Measurements from ENCODE around the gene DYRK1A. TPM values are rescaled to one million over a fixed set of nuclear protein-coding genes. Genes with fewer than 3 reads are reported as not detected.

DYRK1A gene
- polyA plus RNA-seq, 1 donor from 2014 or later: 4.3 TPM

DNA sequence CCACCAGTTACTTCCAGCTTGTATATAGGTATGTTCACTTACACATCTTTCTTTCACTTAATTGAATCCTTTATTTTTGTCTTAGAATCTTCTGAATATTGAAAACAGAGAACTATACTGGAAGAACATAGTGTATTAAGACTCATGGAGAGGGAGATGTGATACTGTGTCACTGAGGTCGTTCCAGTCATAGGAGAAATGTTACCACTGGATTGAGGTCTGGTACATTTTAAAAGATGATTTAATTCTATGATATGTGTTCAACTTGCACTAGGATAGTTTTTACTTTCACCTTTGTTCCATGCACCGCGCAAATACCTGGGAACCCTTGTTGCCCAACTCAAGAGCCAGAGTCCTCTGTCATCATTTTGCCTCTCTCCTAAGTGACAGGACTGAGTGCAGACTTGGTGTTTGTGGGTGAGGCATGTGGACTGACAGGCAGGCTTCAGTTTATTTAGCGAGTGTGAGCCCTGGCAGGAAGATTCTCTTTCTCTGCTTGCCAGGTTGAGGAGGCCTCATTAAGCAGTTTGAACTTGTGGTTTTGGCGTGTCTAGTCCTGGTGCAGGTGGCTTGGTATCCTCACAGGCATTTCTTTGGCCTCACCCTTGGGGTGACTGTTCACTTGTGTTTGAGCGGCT lies 63.7 kb downstream of the DYRK1A start:
- Mint-ChIP-seq H3K4me3 (no peak overlapping the region), H3K4me1 (peaks cover 33 to 52% (median 46%) of the 10 kb centered on the region in 3 donors), H3K27me3 (no peaks in the 10 kb centered on the region), H3K27ac (no peak overlapping the region), H3K36me3 (peaks cover 10% of the 10 kb centered on the region), H3K9me3 (no peaks in the 10 kb centered on the region)

DNA sequence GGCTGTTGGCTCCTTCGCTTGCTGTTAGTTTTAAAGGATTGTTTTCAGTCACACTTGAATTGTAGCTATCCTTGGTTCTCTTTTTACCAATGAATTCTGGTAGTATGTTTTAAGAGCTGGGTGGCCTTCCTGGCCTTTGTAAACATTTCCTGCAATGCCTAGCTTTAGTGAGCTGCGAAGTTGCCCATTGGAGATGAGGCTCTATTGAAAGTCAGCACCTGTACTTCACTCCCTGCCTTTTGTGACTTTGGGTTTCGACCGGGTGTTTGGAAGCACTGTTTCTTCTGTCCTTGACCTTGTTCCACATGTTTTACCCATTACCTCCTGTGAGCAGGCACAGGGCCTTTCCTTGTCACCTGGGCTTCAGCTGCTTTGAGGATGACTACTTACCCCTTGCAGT lies 64.7 kb downstream of the DYRK1A start:
- H3K27me3 Mint-ChIP-seq: no peaks in the 10 kb centered on the region
- peak overlapping the region in 2 of 3 donors; percentile 42 to 52 for H3K27ac Mint-ChIP-seq
- no peak overlapping the region for H3K4me3 Mint-ChIP-seq
- no peaks in the 10 kb centered on the region for H3K9me3 Mint-ChIP-seq
- peaks cover 27 to 45% (median 38%) of the 10 kb centered on the region in 3 donors for H3K4me1 Mint-ChIP-seq
- H3K36me3 Mint-ChIP-seq: peaks cover 8% of the 10 kb centered on the region

DNA sequence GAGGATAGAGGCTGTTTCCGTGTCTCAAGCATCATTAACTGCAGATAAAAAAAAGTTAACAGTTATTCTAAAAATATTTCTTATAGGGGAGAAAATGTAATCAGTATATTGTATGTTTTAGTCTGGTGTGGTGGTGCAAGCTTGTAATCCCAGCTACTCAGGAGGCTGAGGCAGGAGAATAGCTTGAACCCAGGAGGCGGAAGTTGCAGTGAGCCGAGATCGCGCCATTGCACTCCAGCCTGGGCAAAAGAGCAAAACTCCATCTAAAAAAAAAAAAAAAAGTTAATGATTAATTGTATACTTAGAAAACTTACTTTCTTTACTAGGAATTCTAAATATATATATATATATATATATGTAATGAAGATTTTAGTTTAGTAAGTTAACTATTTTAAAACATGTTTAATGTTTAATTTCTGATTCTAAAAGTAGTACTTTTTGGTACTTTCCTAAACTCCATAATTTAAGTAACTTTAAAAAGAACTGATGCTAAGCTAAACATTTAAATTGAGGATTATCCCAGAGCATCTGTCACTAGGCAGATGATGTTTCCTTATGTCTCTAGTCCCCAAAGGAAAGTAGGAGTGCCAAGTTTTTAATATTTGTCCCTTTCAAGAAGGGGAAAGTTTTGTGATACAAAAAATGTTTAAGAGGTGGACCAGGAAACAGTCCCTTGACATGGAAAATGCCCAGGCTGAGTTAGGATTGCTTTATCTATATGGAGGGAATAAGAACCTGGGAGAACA lies 66.3 kb downstream of the DYRK1A start:
- Mint-ChIP-seq H3K27ac (peak overlapping the region in 1 of 3 donors; percentile 23), H3K9me3 (no peaks in the 10 kb centered on the region), H3K36me3 (peaks cover 7% of the 10 kb centered on the region), H3K4me1 (peaks cover 25 to 43% (median 42%) of the 10 kb centered on the region in 3 donors), H3K4me3 (no peak overlapping the region), H3K27me3 (no peaks in the 10 kb centered on the region)

DNA sequence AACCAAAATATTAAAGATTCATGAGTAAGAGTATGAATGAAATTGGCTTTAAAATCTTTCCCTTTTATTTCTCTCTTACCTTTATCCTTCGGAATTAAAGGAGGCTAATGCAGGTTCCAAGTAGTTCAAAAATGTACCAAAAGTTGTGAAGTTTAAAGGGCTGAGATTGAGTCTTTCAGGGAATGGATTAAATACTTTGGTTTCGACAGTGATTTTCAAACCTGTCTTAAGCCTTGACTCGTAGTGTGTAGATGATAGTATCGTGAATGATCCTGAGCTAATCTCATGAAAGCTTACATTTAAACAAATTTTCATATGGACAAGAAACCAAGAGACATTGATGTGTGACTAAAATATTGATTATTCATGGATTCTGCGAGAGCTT lies 66.9 kb downstream of the DYRK1A start:
- Mint-ChIP-seq H3K4me1 (peaks cover 20 to 44% (median 40%) of the 10 kb centered on the region in 3 donors), H3K36me3 (peaks cover 5% of the 10 kb centered on the region), H3K4me3 (peak overlapping the region in 1 of 4 donors; percentile 71), H3K9me3 (no peaks in the 10 kb centered on the region), H3K27ac (peak overlapping the region in 1 of 3 donors; percentile 23), H3K27me3 (no peaks in the 10 kb centered on the region)

DNA sequence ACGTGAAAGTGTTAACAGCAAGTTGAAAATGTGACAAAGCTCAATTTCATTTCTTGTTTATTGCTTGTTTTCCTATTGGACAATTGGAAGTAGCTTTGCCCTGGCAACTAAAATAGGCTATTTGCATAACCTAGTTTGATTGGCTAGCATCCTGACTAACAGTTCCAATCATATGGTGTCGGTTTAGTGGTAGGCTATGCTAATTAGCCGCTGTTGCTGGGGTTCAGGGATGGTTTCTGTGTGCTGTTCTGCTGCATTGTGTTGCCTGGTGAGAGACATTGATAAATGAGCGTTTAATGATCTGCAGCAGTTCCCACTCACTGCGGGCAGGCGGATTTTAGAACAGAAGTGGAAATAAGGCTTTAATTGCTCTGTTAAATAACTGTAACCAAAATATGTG lies 68.5 kb downstream of the DYRK1A start:
- Mint-ChIP-seq H3K4me3 (no peak overlapping the region), H3K9me3 (no peaks in the 10 kb centered on the region), H3K4me1 (peaks cover 25 to 52% (median 42%) of the 10 kb centered on the region in 3 donors), H3K27ac (no peak overlapping the region), H3K27me3 (no peaks in the 10 kb centered on the region), H3K36me3 (peaks cover 2% of the 10 kb centered on the region)

DNA sequence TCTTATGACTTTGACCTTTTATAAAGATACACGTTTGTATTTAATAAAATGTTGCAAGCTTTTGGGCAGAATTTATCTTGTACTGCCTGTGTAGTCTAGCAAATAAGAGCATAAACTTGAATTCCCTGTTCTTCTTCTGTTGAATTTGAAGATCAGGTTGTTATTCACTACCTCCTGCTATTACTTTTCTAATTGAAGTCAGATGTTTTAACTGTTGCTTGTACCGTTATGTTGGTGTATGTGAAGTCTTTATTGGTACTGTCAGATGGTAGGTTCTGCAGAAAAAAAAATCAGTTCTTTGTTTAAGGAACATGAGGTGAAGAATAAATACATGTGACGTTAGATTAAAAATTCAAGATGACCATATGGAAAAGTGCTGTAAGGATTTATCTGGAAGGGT lies 69.1 kb downstream of the DYRK1A start:
- H3K9me3 Mint-ChIP-seq: no peaks in the 10 kb centered on the region
- H3K4me1 Mint-ChIP-seq: peaks cover 26 to 53% (median 39%) of the 10 kb centered on the region in 3 donors
- H3K36me3 Mint-ChIP-seq: peaks cover 2% of the 10 kb centered on the region
- H3K27ac Mint-ChIP-seq: no peak overlapping the region
- H3K4me3 Mint-ChIP-seq: no peak overlapping the region
- H3K27me3 Mint-ChIP-seq: no peaks in the 10 kb centered on the region

DNA sequence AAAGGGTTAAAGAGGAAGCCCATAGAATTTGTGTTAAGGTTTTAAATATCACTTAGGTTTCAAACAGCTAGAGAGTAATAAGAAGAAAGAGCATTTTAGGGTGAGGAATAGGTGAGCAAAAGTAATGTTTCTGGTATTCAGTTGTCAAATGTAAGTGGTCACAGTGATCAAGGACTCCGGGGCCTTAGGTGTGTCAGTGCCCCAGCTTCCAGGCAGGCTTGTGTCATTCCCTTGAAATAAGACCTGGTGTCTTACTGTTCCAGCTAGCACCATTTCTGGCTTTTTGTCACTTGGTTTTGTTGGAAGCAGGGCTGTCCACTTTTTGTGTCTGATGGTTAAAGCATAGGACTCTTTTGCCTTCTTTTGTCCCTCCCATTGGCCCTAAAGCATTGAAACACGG lies 69.6 kb downstream of the DYRK1A start:
- H3K9me3 Mint-ChIP-seq: no peaks in the 10 kb centered on the region
- H3K4me3 Mint-ChIP-seq: no peak overlapping the region
- no peaks in the 10 kb centered on the region for H3K27me3 Mint-ChIP-seq
- no peak overlapping the region for H3K27ac Mint-ChIP-seq
- H3K4me1 Mint-ChIP-seq: peaks cover 28 to 53% (median 39%) of the 10 kb centered on the region in 3 donors
- H3K36me3 Mint-ChIP-seq: peaks cover 2% of the 10 kb centered on the region

DNA sequence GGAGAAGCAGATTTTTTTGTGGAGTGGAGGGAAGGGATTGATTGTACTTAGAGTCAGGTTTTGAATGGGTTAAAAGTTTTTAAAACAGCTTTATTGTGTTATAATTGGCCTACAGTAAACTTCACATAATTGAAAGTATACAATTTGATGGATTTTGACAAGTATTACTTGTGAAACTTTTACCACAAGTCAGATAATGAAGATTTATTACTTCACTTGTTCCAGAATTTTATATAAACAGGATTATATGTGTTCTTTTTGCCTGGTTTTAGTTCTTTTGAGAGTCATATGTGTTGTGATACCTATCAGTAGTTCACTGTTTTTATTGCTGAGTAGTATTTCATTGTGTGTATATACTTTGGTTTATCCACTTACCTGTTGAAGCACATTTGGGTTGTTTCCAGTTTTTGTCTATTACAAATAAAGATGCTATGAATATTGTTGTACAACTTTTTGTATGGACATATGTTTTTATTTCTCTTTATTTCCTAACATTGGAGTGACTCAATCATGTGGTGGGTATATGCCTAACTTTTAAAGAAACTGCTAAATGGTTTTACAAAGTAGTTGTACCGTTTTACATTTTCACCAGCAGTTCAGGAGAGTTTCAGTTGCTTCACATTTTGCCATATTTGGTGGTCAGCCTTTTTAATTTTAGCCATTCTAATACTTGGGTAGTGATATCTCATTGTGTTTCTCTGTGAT lies 71.0 kb downstream of the DYRK1A start:
- Mint-ChIP-seq H3K27ac (peak overlapping the region in 1 of 3 donors; percentile 16), H3K4me1 (peaks cover 26 to 56% (median 46%) of the 10 kb centered on the region in 3 donors), H3K36me3 (peaks cover 4% of the 10 kb centered on the region), H3K4me3 (no peak overlapping the region), H3K9me3 (no peaks in the 10 kb centered on the region), H3K27me3 (no peaks in the 10 kb centered on the region)

DNA sequence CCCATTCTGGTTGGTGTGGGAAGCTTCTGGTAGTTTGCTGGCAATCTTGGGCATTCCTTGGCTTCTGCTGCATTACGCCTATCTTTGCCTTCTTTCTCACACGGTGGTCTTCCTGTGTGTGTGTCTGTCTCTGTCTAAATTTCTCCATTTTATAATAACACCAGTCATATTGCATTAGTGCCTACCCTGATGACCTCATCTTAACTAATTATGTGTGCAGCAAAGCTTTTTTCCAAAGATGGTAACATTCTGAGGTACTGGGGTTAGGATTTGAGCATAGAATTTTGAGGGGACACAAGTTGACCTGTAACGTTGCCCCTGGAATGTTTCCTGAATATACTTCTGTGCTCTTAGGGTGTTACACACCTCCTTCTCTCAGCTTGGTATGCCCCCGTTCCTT lies 77.1 kb downstream of the DYRK1A start:
- H3K27me3 Mint-ChIP-seq: no peaks in the 10 kb centered on the region
- H3K9me3 Mint-ChIP-seq: no peaks in the 10 kb centered on the region
- H3K27ac Mint-ChIP-seq: peak overlapping the region in 1 of 3 donors; percentile 59
- H3K4me3 Mint-ChIP-seq: no peak overlapping the region
- peaks cover 2% of the 10 kb centered on the region for H3K36me3 Mint-ChIP-seq
- peaks cover 30 to 63% (median 61%) of the 10 kb centered on the region in 3 donors for H3K4me1 Mint-ChIP-seq

DNA sequence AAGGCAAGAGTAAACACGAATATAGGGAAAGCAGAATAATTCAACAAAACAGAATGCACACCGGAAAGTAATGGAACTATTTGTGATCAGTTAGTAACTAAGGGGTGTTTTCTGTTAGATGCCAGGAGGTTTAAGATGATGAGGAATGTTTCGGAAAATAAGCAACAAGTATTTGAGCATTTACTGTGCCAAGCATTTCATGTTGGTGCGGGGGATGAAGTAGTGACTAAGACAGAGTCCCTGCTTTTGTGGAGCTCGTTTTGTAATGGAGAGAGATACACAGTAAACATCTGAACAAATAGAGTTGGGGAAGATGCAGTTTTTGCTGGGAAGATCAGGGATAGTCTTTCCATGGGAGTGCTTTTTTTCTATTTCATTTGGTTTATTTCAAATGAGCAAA lies 78.7 kb downstream of the DYRK1A start:
- Mint-ChIP-seq H3K9me3 (no peaks in the 10 kb centered on the region), H3K4me3 (no peak overlapping the region), H3K27ac (no peak overlapping the region), H3K27me3 (no peaks in the 10 kb centered on the region), H3K36me3 (peaks cover 3% of the 10 kb centered on the region), H3K4me1 (peaks cover 26 to 63% (median 59%) of the 10 kb centered on the region in 3 donors)

DNA sequence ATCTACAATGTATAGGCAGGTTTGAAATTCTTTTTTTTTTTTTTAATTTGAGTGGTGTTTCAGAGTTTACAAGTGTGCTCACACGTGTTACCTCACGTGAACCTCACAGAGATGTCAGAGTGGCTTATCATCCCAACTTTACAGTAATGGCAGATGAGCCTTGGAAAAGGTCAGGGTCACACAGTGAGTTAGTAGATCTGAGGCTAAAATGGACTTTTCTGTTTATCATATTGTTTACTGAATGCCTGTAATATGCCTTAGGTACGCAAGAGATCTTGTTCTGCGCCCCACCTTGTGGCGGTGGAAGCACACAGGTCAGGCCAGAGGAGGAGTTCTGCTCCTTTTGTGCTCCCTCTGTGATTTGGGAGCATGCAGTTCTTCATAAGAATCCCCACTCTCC lies 80.0 kb downstream of the DYRK1A start:
- Mint-ChIP-seq H3K27ac (peak overlapping the region in 1 of 3 donors; percentile 14), H3K4me3 (no peak overlapping the region), H3K4me1 (peaks cover 24 to 58% (median 52%) of the 10 kb centered on the region in 3 donors), H3K36me3 (peaks cover 3% of the 10 kb centered on the region), H3K27me3 (no peaks in the 10 kb centered on the region), H3K9me3 (no peaks in the 10 kb centered on the region)

DNA sequence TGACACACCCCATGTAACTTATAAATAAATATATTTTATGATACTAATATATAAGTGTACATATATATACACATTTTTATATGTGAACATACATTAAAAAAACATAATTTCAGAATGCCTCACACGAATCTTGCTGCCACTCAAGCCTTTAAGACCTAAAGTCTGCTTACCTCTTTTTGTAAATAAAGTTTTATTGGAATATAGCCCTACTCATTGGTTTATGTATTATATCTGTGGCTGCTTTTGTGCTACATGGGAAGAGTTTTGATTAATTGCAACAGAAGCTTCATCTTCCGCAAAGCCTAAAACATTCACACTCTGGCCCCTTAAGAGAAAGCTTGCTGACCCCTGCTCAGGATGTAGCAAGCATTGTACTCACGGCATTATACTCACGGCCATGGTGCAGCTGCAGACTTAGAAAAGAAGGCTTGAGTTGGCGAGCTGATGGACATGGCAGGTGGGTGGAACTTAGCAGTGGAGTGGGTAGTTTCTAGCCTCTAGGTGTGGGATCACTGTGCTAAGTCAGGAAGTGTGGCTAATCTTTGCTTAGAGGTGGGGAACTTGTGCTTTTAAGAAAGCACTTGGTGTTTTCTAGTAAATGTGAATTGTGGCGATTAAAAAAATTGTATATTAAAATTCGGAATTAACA lies 80.8 kb downstream of the DYRK1A start:
- H3K4me1 Mint-ChIP-seq: peaks cover 26 to 59% (median 52%) of the 10 kb centered on the region in 3 donors
- no peak overlapping the region for H3K27ac Mint-ChIP-seq
- peaks cover 1% of the 10 kb centered on the region for H3K36me3 Mint-ChIP-seq
- H3K4me3 Mint-ChIP-seq: no peak overlapping the region
- no peaks in the 10 kb centered on the region for H3K9me3 Mint-ChIP-seq
- no peaks in the 10 kb centered on the region for H3K27me3 Mint-ChIP-seq

DNA sequence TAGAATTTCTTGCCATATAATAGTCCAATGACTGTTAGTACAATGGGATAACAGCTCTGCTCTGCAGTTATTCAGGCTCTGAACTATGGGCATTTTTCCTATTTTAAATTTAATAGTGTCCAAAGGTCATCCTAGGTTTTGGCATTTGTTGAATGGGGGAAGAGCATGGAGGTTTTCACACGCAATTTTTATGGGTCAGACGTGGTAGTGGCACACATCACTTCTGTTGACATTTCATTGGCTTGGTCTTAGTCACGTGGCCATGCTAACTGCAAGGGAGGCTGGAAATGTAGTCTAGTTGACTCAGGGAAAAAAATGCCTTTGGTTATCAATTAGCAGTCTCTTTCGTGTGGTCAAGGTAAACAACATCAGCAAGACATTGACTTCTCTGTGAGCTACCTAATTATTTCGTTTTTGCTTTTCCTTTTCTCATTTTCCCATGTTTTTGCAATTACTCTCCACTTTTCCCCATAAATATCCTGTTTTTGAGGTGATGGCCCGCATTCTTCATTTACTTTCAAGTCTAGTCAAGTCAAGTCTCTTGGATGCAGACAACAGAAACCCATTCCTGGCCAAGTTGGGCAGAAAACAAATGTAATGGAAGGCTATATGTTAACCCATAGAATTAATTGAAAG lies 82.8 kb downstream of the DYRK1A start:
- no peaks in the 10 kb centered on the region for H3K9me3 Mint-ChIP-seq
- peak overlapping the region in 2 of 3 donors; percentile 11 to 46 for H3K27ac Mint-ChIP-seq
- H3K27me3 Mint-ChIP-seq: no peaks in the 10 kb centered on the region
- no peak overlapping the region for H3K4me3 Mint-ChIP-seq
- H3K36me3 Mint-ChIP-seq: peaks cover 1% of the 10 kb centered on the region
- H3K4me1 Mint-ChIP-seq: peaks cover 30 to 57% (median 44%) of the 10 kb centered on the region in 3 donors

DNA sequence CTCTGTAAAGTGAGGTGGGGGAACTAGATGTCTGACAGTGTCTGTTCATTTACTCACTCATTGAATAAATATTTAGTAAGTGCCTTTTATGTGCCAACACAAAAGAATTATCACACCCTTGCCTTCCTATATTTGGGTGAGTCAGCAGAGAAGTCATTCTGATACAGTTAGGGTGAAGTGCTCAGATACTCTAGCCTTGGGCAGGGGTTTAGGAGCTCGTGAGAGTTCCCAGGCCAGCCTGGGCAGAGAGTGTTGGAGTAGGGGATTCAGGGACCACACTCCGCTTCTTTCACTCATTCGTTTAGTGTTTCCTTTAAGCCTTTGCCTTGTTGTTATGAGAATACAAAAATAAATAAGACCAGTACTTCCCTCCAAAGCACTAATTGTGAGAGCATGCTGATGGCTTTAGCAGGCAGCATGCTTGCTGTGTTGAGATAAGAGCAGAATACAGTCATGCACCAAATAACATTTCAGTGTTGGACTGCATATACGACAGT lies 83.9 kb downstream of the DYRK1A start:
- Mint-ChIP-seq H3K9me3 (no peaks in the 10 kb centered on the region), H3K36me3 (peaks cover 1% of the 10 kb centered on the region), H3K27me3 (no peaks in the 10 kb centered on the region), H3K4me3 (peak overlapping the region in 1 of 4 donors; percentile 37), H3K27ac (peak overlapping the region in 2 of 3 donors; percentile 46 to 54), H3K4me1 (peaks cover 33 to 56% (median 40%) of the 10 kb centered on the region in 3 donors)
